Measurements from ENCODE around the gene ADGRD2.

GRCh38 chr9:124505901-124506346, 55.7 kb downstream of the ADGRD2 start:
- TF ChIP-seq CTCF (IDR thresholded peaks at IDR 0.05; ENCODE audit: low read depth, low read length, missing input control) (no peak), ATF3 (IDR thresholded peaks at IDR 0.05) (no peak), JUND (IDR thresholded peaks at IDR 0.05) (no peak), SP1 (IDR thresholded peaks at IDR 0.05) (no peak), YY1 (IDR thresholded peaks at IDR 0.05) (no peak), EGR1 (IDR thresholded peaks at IDR 0.05; ENCODE audit: low read depth in 2 of 2) (no peak), MAX (IDR thresholded peaks at IDR 0.05) (no peak), FOXA1 (IDR thresholded peaks at IDR 0.05) (no peak), RXRA (IDR thresholded peaks at IDR 0.05) (no peak), FOXA2 (IDR thresholded peaks at IDR 0.05) (no peak), RAD21 (IDR thresholded peaks at IDR 0.05) (no peak)
- TF ChIP-seq, protein P1, sequence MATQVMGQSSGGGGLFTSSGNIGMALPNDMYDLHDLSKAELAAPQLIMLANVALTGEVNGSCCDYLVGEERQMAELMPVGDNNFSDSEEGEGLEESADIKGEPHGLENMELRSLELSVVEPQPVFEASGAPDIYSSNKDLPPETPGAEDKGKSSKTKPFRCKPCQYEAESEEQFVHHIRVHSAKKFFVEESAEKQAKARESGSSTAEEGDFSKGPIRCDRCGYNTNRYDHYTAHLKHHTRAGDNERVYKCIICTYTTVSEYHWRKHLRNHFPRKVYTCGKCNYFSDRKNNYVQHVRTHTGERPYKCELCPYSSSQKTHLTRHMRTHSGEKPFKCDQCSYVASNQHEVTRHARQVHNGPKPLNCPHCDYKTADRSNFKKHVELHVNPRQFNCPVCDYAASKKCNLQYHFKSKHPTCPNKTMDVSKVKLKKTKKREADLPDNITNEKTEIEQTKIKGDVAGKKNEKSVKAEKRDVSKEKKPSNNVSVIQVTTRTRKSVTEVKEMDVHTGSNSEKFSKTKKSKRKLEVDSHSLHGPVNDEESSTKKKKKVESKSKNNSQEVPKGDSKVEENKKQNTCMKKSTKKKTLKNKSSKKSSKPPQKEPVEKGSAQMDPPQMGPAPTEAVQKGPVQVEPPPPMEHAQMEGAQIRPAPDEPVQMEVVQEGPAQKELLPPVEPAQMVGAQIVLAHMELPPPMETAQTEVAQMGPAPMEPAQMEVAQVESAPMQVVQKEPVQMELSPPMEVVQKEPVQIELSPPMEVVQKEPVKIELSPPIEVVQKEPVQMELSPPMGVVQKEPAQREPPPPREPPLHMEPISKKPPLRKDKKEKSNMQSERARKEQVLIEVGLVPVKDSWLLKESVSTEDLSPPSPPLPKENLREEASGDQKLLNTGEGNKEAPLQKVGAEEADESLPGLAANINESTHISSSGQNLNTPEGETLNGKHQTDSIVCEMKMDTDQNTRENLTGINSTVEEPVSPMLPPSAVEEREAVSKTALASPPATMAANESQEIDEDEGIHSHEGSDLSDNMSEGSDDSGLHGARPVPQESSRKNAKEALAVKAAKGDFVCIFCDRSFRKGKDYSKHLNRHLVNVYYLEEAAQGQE (IDR thresholded peaks at IDR 0.05): no peak
